Heart left ventricle (tissue), 16 donors: Measurements from ENCODE around the gene MYO7B. TPM values are rescaled to one million over a fixed set of nuclear protein-coding genes. Genes with fewer than 3 reads are reported as not detected.

Experiments used
- ATAC-seq, 4 donors: fragments of 200-7000 bp; cut with Tn5 transposase; one replicate each; pipeline ENCODE4 v1.9.1; 2020 to 2022; ENCODE audit warnings: moderate library complexity in 4 of 4, mild to moderate bottlenecking in 3 of 4, moderate number of reproducible peaks in 1 of 4
- DNase-seq, 5 donors: peaks; one replicate each; pipeline ENCODE4 v3.0.0-alpha.2; 2020
- H3K27ac ChIP-seq, 12 donors: fragments of 200-600 bp; sonication (generic) in 4 of 12; one replicate each; pipeline versions ENCODE4 v1.5.0 to v1.8.0; 2016 to 2022; ENCODE audit warnings: mild to moderate bottlenecking in 2 of 12
- H3K27me3 ChIP-seq, 9 donors: fragments of 200-600 bp; sonication (generic) in 2 of 9; one replicate each; pipeline versions ENCODE4 v1.5.1 to v1.8.0; 2016 to 2022; ENCODE audit warnings: mild to moderate bottlenecking in 3 of 9
- H3K36me3 ChIP-seq, 9 donors: fragments of 200-600 bp; sonication (generic) in 2 of 9; one replicate each; pipeline versions ENCODE4 v1.5.0 to v1.8.0; 2018 to 2022; ENCODE audit warnings: mild to moderate bottlenecking in 2 of 9
- H3K4me1 ChIP-seq, 12 donors: fragments of 200-600 bp; sonication (generic) in 4 of 12; one replicate each; pipeline versions ENCODE4 v1.5.0 to v1.8.0; 2016 to 2022; ENCODE audit warnings: mild to moderate bottlenecking in 3 of 12
- H3K4me3 ChIP-seq, 12 donors: fragments of 200-600 bp; sonication (generic) in 4 of 12; one replicate each; pipeline versions ENCODE4 v1.5.0 to v1.8.0; 2017 to 2022; ENCODE audit warnings: mild to moderate bottlenecking in 9 of 12, moderate library complexity in 4 of 12
- H3K9me3 ChIP-seq, 12 donors: fragments of 200-600 bp; sonication (generic) in 4 of 12; one replicate each; pipeline versions ENCODE4 v1.5.0 to v1.8.0; 2016 to 2022; ENCODE audit warnings: mild to moderate bottlenecking in 1 of 12
- CTCF ChIP-seq, 12 donors: fragments of 200-600 bp; sonication (generic) in 4 of 12; IDR thresholded peaks; one replicate each; pipeline versions ENCODE4 v1.5.0 to v1.8.0; 2018 to 2022; ENCODE audit warnings: antibody characterized with exemption in 12 of 12, mild to moderate bottlenecking in 5 of 12
- POLR2A ChIP-seq, 2 donors: fragments of 450-650 bp; IDR thresholded peaks; one replicate each; pipeline ENCODE4 v1.6.1; 2017; ENCODE audit warnings: antibody characterized with exemption in 2 of 2, mild to moderate bottlenecking in 2 of 2, moderate library complexity in 2 of 2
- WGBS, 4 donors: extraction: QIAGEN DNeasy Blood & Tissue Kit in 2 of 4; methylation state at CpG; one replicate each; pipeline versions ENCODE4 v1.1.5 to v1.1.7; 2013 to 2018; 5-methylcytosine and 5-hydroxymethylcytosine counted together
- intact Hi-C, 10 donors: fragments of 100-400 bp; cut with DNase I; formaldehyde crosslinking; loops; one replicate each; pipeline versions ENCODE4 v1.11.1 to v1.14.2; 2022
- polyA plus RNA-seq, 2 donors: library from polyadenylated mRNA; stranded (reverse); fragments of 200-250 nt; gene quantifications; one replicate each; pipeline ENCODE4 v1.2.3, GENCODE V29; 2013
- total RNA-seq, 9 donors: library from RNA; depleted of rRNA in 2 of 9; stranded (reverse); fragments of >200 nt in 2 of 9; fragmentation: NEBNext Ultra II Directional in 3 of 9; extraction: Animal tissue kit (Norgen Biotek cat#: 25700) in 3 of 9; gene quantifications; one replicate each; pipeline versions ENCODE4 v1.1.0 to v1.2.4, GENCODE V29; 2016 to 2023
- donor health status: ischemic (EF 13 %, LVEDD 7.1; RV severe dilation, severe dysfunction).
- donor health status: healthy with polysubstance abuse.
- donor health status: DM: no; HTN: yes; CAD: no.
- donor health status: DM: no; HTN: no; CAD: no.
- donor health status: ischemic (EF 25% LVEDD 6.9; RV normal size, moderate dysfunction).
- donor health status: ischemic (EF 25% LVEDD 5.7; RV mildly dilated, moderate dysfunction).
- donor health status: healthy.
- donor health status: DM: yes; HTN: yes; CAD: no.
- donor health status: ischemic (EF 35%, LVEDD 5.7; RV mildly dilated, moderate dysfunction).
- donor health status: nonischemic (EF 11% LVEDD 7.7; RV severe dilation, severe dysfunction).
- donor health status: DM: yes; HTN: yes; CAD: no.
- donor health status: PGD.
- donor health status: ischemic (EF 29% LVEDD 5.4; RV normal size, mild dysfunction).
- donor health status: nonischemic (EF 23%, LVEDD 6.1; RV moderate dilation, normal function).

The MYO7B gene
- total and polyA plus RNA-seq, 11 donors = 0.20 to 2.1 (median 0.90) TPM

GRCh38 chr2:127663566-127664064, 128.1 kb downstream of the MYO7B start:
- intact Hi-C loops = no loop called here
- peak in 1 of 5 donors; percentile 34 for DNase-seq

GRCh38 chr2:127664065-127664894, 128.8 kb downstream of the MYO7B start:
- TF ChIP-seq POLR2A (IDR thresholded peaks at IDR 0.05) (peak in 1 of 2 donors; percentile 28), CTCF (IDR thresholded peaks at IDR 0.05) (no peak)
- H3K4me1 ChIP-seq = peaks cover 9 to 98% (median 78%) of the 10 kb centered on the region in 12 donors
- peak; percentile 58 to 79 (median 71) for DNase-seq

More at GRCh38 chr2:127663566-127664064, 128.1 kb downstream of the MYO7B start:
- peaks cover 13 to 98% (median 80%) of the 10 kb centered on the region in 12 donors for H3K4me1 ChIP-seq
- peaks cover 0 to 11% (median 0%) of the 10 kb centered on the region in 12 donors for H3K9me3 ChIP-seq
- ATAC-seq = no peak
- 32 to 46% (median 36%) methylated on average over 5 to 6 of the region's 6 CpGs for WGBS, 4 donors
- peaks cover 0 to 11% (median 3%) of the 10 kb centered on the region in 9 donors for H3K36me3 ChIP-seq
- peaks cover 0 to 30% (median 0%) of the 10 kb centered on the region in 9 donors for H3K27me3 ChIP-seq
- TF ChIP-seq POLR2A (IDR thresholded peaks at IDR 0.05) (no peak), CTCF (IDR thresholded peaks at IDR 0.05) (no peak)
- H3K27ac ChIP-seq = peak overlapping the region; percentile 82 to 98 (median 88)
- peak overlapping the region in 9 of 12 donors; percentile 8 to 52 (median 43) for H3K4me3 ChIP-seq

GRCh38 chr2:127664895-127665225, 129.4 kb downstream of the MYO7B start:
- peaks cover 0 to 30% (median 0%) of the 10 kb centered on the region in 9 donors for H3K27me3 ChIP-seq
- DNase-seq (no peak), ATAC-seq (no peak)
- H3K36me3 ChIP-seq = peaks cover 0 to 10% (median 3%) of the 10 kb centered on the region in 9 donors
- H3K27ac ChIP-seq = peak overlapping the region; percentile 82 to 98 (median 88)
- H3K9me3 ChIP-seq = peaks cover 0 to 11% (median 0%) of the 10 kb centered on the region in 12 donors
- TF ChIP-seq CTCF (IDR thresholded peaks at IDR 0.05) (no peak), POLR2A (IDR thresholded peaks at IDR 0.05) (no peak)
- WGBS, 4 donors = 51 to 66% (median 60%) methylated on average over 3 to 6 of the region's 6 CpGs
- peaks cover 9 to 94% (median 74%) of the 10 kb centered on the region in 12 donors for H3K4me1 ChIP-seq
- peak overlapping the region in 11 of 12 donors; percentile 21 to 52 (median 43) for H3K4me3 ChIP-seq
- intact Hi-C loops = no loop called here

More at GRCh38 chr2:127664065-127664894, 128.8 kb downstream of the MYO7B start:
- intact Hi-C loops = no loop called here
- 11 to 27% (median 17%) methylated on average over 9 to 69 of the region's 69 CpGs for WGBS, 4 donors
- peaks cover 0 to 11% (median 0%) of the 10 kb centered on the region in 12 donors for H3K9me3 ChIP-seq
- ATAC-seq = peak in 3 of 4 donors; percentile 23 to 38 (median 30)
- peaks cover 0 to 10% (median 3%) of the 10 kb centered on the region in 9 donors for H3K36me3 ChIP-seq
- H3K27ac ChIP-seq = peak overlapping the region; percentile 82 to 98 (median 88)
- peaks cover 0 to 30% (median 0%) of the 10 kb centered on the region in 9 donors for H3K27me3 ChIP-seq
- peak overlapping the region in 11 of 12 donors; percentile 21 to 52 (median 43) for H3K4me3 ChIP-seq
